ENCODE results near the gene NODAL. TPM values are rescaled to one million over a fixed set of nuclear protein-coding genes. Genes with fewer than 3 reads are reported as not detected.

NODAL gene
- total and polyA plus RNA-seq, 10 donors = not detected

DNA sequence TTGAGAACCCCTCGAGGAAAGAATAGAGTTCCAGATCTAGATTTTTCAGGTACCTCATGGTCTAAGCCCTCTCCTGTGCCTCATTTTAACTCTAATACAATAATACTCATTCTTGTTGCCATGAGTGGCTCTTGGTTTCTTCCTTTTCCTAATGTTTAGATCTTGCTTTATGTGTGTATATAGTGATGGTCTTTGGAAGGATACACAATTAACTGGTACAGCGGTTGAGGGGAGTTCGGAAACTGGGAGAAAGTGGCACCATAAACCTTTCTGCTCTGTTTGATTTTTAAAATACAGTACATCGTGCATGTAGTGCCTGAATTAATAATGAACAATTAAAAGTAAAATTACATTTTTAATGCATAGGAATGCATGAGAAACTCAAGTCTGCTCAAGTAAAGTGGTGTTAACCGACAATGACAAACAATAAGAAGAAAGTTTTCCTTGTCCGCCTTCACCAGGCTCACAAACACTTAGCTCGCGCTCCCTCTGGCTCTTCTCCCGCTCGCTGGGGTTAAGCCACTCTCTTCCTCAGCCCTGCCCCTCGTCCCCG is 37.9 kb downstream of the NODAL start:
- Histone ChIP-seq H3K27me3 (replicated peaks in 1 of 7) (no peaks in the 10 kb centered on the region), H3K27ac (peak overlapping the region; percentile 53 to 100 (median 97)), H3K36me3 (no peaks in the 10 kb centered on the region), H3K4me3 (peak overlapping the region; percentile 71 to 99 (median 94)), H3K9me3 (no peaks in the 10 kb centered on the region), H3K4me1 (peaks cover 23 to 41% (median 34%) of the 10 kb centered on the region in 6 donors)
- 6 to 10% (median 8%) methylated on average over 12 of the region's 12 CpGs for WGBS, 5 donors
- intact Hi-C loops (cut with DNase I; ENCODE audit: low total_unique reads) = no loop called here
- DNase-seq = no peak
- TF ChIP-seq POLR2A (IDR thresholded peaks at IDR 0.05) (no peak), POLR2AphosphoS5 (IDR thresholded peaks at IDR 0.05) (no peak)
- TF ChIP-seq, protein P1, sequence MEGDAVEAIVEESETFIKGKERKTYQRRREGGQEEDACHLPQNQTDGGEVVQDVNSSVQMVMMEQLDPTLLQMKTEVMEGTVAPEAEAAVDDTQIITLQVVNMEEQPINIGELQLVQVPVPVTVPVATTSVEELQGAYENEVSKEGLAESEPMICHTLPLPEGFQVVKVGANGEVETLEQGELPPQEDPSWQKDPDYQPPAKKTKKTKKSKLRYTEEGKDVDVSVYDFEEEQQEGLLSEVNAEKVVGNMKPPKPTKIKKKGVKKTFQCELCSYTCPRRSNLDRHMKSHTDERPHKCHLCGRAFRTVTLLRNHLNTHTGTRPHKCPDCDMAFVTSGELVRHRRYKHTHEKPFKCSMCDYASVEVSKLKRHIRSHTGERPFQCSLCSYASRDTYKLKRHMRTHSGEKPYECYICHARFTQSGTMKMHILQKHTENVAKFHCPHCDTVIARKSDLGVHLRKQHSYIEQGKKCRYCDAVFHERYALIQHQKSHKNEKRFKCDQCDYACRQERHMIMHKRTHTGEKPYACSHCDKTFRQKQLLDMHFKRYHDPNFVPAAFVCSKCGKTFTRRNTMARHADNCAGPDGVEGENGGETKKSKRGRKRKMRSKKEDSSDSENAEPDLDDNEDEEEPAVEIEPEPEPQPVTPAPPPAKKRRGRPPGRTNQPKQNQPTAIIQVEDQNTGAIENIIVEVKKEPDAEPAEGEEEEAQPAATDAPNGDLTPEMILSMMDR (IDR thresholded peaks at IDR 0.05 in 8 of 11, conservative IDR thresholded peaks at IDR 0.05 in 3 of 11) = no peak

DNA sequence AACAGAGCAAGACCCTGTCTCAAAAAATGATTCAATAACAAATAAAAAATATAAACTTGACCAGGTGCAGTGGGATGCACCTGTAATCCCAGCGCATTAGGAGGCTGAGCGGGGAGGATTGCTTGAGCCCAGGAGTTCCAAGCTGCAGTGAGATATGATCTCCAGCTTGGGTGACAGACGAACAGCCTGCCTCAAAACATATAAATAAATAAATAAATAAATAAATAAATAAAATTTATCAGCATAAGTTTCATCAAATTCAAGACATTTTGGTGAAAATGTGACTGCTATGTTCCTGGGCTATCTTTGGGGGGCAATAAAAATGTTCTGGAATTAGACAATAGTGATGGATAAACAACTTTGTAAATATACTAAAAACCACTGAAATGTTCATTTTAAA is 42.3 kb downstream of the NODAL start:
- Histone ChIP-seq H3K27me3 (replicated peaks in 1 of 7) (no peaks in the 10 kb centered on the region), H3K9me3 (no peaks in the 10 kb centered on the region), H3K36me3 (no peaks in the 10 kb centered on the region), H3K4me1 (peaks cover 6 to 8% (median 7%) of the 10 kb centered on the region in 6 donors), H3K4me3 (no peak overlapping the region), H3K27ac (no peak overlapping the region)
- WGBS, 5 donors = 91 to 99% (median 92%) methylated on average over 3 of the region's 3 CpGs
- TF ChIP-seq, protein P1 (IDR thresholded peaks at IDR 0.05 in 8 of 11, conservative IDR thresholded peaks at IDR 0.05 in 3 of 11) = no peak
- no peak for TF ChIP-seq POLR2AphosphoS5 (IDR thresholded peaks at IDR 0.05)
- TF ChIP-seq POLR2A (IDR thresholded peaks at IDR 0.05) = no peak
- intact Hi-C loops (cut with DNase I; ENCODE audit: low total_unique reads) = no loop called here
- no peak for DNase-seq

DNA sequence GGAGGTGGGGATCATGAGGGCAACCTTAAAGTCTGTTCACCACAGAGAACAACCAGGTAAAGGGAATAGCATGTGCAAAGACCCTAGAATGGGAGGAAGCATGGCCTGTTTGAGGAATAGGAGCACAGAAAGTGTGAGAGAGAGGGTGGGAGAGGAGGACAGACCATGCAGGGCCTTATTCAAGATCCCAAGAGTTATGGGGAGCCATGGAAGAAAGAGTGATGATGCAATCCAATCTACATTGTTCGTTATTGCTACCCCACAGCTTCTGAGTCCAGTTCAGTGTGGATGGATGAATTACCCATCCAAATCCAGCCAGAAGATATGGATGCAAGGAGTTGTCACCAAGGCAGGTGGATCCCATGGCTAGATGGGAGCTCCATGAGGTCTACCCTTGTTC is 45.3 kb downstream of the NODAL start:
- TF ChIP-seq POLR2AphosphoS5 (IDR thresholded peaks at IDR 0.05) (no peak), POLR2A (IDR thresholded peaks at IDR 0.05) (no peak)
- TF ChIP-seq, protein P1 (IDR thresholded peaks at IDR 0.05 in 8 of 11, conservative IDR thresholded peaks at IDR 0.05 in 3 of 11) = no peak
- Histone ChIP-seq H3K27me3 (replicated peaks in 1 of 7) (no peaks in the 10 kb centered on the region), H3K4me3 (no peak overlapping the region), H3K9me3 (no peaks in the 10 kb centered on the region), H3K27ac (no peak overlapping the region), H3K4me1 (no peaks in the 10 kb centered on the region), H3K36me3 (no peaks in the 10 kb centered on the region)
- DNase-seq = no peak
- 81 to 94% (median 84%) methylated on average over 1 of the region's 1 CpG for WGBS, 5 donors
- intact Hi-C loops (cut with DNase I; ENCODE audit: low total_unique reads) = no loop called here

DNA sequence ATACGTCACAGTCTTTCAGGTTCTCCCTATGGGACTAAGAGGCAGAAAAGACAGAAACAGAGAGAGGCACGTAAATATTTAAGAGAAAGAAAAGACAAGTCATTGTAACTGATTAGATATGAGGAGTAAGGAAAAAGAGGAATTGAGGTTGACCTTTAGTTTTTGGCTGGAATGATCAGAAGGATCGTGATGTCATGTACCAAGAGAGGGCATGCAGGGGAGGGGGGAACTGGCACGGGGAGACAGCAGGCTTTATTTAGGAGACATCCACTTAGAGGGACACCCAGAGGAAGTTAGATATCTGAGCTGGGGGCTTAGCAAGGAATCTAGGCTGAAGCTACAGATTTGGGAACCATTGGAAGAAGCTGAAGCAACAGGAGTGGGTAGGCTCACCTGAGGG is 49.8 kb downstream of the NODAL start:
- no peaks in the 10 kb centered on the region for H3K9me3 ChIP-seq
- TF ChIP-seq, protein P1 (IDR thresholded peaks at IDR 0.05 in 8 of 11, conservative IDR thresholded peaks at IDR 0.05 in 3 of 11) = no peak
- TF ChIP-seq POLR2A (IDR thresholded peaks at IDR 0.05) (no peak), POLR2AphosphoS5 (IDR thresholded peaks at IDR 0.05) (no peak)
- H3K36me3 ChIP-seq = no peaks in the 10 kb centered on the region
- H3K27me3 ChIP-seq (replicated peaks in 1 of 7) = no peaks in the 10 kb centered on the region
- peaks cover 0 to 6% (median 0%) of the 10 kb centered on the region in 6 donors for H3K4me1 ChIP-seq
- H3K27ac ChIP-seq = no peak overlapping the region
- H3K4me3 ChIP-seq = no peak overlapping the region
- DNase-seq = no peak
- intact Hi-C loops (cut with DNase I; ENCODE audit: low total_unique reads) = no loop called here
- 39 to 59% (median 54%) methylated on average over 4 of the region's 4 CpGs for WGBS, 5 donors

Other genes with a start within 250 kb of the NODAL start
- 10 to 100 TPM; 54.8 to 83.3 (median 75.5) TPM for gene PPA1, start 208.3 kb downstream of the NODAL start, total RNA-seq
- gene PPA1, start 208.3 kb downstream of the NODAL start, polyA plus RNA-seq = 100 to 1,000 TPM; 120 to 133 (median 121) TPM
- gene NPFFR1, start 157.7 kb downstream of the NODAL start, total RNA-seq = under 1 TPM in 5 of 7 donors, not detected in 2; 0.06 to 0.63 (median 0.09) TPM
- under 1 TPM; under 0.01 to 0.15 (median 0.06) TPM for gene NPFFR1, start 157.7 kb downstream of the NODAL start, polyA plus RNA-seq
- gene LRRC20, start 59.1 kb downstream of the NODAL start, total RNA-seq = 1 to 10 TPM; 2.4 to 4.9 (median 3.9) TPM
- gene LRRC20, start 59.1 kb downstream of the NODAL start, polyA plus RNA-seq = 1 to 10 TPM; 1.6 to 3.6 (median 2.9) TPM
- 10 to 100 TPM; 44.7 to 82.5 (median 71.3) TPM for gene EIF4EBP2, start 37.5 kb downstream of the NODAL start, total RNA-seq
- gene EIF4EBP2, start 37.5 kb downstream of the NODAL start, polyA plus RNA-seq = 10 to 100 TPM; 12.5 to 22.8 (median 15.7) TPM
- 10 to 100 TPM in 6 of 7 donors, 1 to 10 TPM in 1; 8.5 to 27.8 (median 20.5) TPM for gene PALD1, start 37.1 kb upstream of the NODAL start, total RNA-seq
- gene PALD1, start 37.1 kb upstream of the NODAL start, polyA plus RNA-seq = 10 to 100 TPM in 2 of 3 donors, 1 to 10 TPM in 1; 7.7 to 19.7 (median 16.8) TPM
- 10 to 100 TPM; 41.5 to 79.6 (median 56.8) TPM for gene PRF1, start 161.1 kb upstream of the NODAL start, total RNA-seq
- 10 to 100 TPM in 1 of 3 donors, 1 to 10 TPM in 2; 6.6 to 11.3 (median 7.0) TPM for gene PRF1, start 161.1 kb upstream of the NODAL start, polyA plus RNA-seq
- 1 to 10 TPM in 1 of 7 donors, under 1 TPM in 6; 0.09 to 1.2 (median 0.46) TPM for gene ADAMTS14, start 230.8 kb upstream of the NODAL start, total RNA-seq
- gene ADAMTS14, start 230.8 kb upstream of the NODAL start, polyA plus RNA-seq = under 1 TPM; 0.26 to 0.39 (median 0.32) TPM